H1 (cell line): ENCODE results near the gene VGLL3. TPM values are rescaled to one million over a fixed set of nuclear protein-coding genes. Genes with fewer than 3 reads are reported as not detected.

Source experiments
- CTBP2 ChIP-seq: IDR thresholded peaks from 2 replicates; pipeline ENCODE4 v1.7.0; 2011; ENCODE audit warnings: borderline replicate concordance, mild to moderate bottlenecking, moderate library complexity, mixed read lengths, low read length; ENCODE audit not compliant: insufficient read depth, insufficient read length
- CTCF ChIP-seq, 3 experiments: IDR thresholded peaks; 1 replicate in 2 of 3; 2 replicates in 1 of 3; pipeline versions ENCODE4 v1.5.1 to v1.6.1; 2011; ENCODE audit warnings: low read length in 3 of 3, mild to moderate bottlenecking in 3 of 3, inconsistent platforms in 2 of 3, low read depth in 1 of 3, moderate library complexity in 1 of 3; ENCODE audit not compliant: insufficient read depth in 1 of 3; ENCODE audit errors: control extremely low read depth in 1 of 3
- HDAC2 ChIP-seq, 2 experiments: fragments of 300-600 bp in 1 of 2; sonication (generic) in 1 of 2; IDR thresholded peaks; 2 replicates each; pipeline ENCODE4 v1.6.1; 2011 to 2012; ENCODE audit warnings: low read depth in 2 of 2, low read length in 2 of 2, mild to moderate bottlenecking in 2 of 2, moderate library complexity in 2 of 2, borderline replicate concordance in 1 of 2, inconsistent platforms in 1 of 2
- SRF ChIP-seq: IDR thresholded peaks from 2 replicates; pipeline ENCODE4 v1.6.1; 2011; ENCODE audit warnings: mild to moderate bottlenecking, low read depth, low read length, moderate library complexity
- SUZ12 ChIP-seq: fragments of 200-600 bp; sonication (generic); IDR thresholded peaks from 2 replicates; pipeline ENCODE4 v1.6.1; 2012; ENCODE audit warnings: mild to moderate bottlenecking, inconsistent platforms, low read length, moderate library complexity, mixed read lengths
- ZNF274 ChIP-seq: IDR thresholded peaks from 2 replicates; pipeline ENCODE4 v1.7.0; 2012; ENCODE audit warnings: low read length, borderline replicate concordance; ENCODE audit errors: extremely low read depth
- polyA plus RNA-seq, 7 experiments: library from polyadenylated mRNA; depleted of rRNA in 3 of 7; stranded (reverse) in 5 of 7; unstranded in 2 of 7; fragments of >200 nt in 5 of 7; fragments of 200-250 nt in 2 of 7; gene quantifications; 1 replicate in 5 of 7; 2 replicates in 1 of 7; 4 replicates in 1 of 7; pipeline versions ENCODE4 v1.2.1 to v1.2.3, GENCODE V29; 2011 to 2013; ENCODE audit warnings: missing spikeins in 2 of 7, mixed read lengths in 2 of 7
- total RNA-seq: library from RNA; stranded (reverse); fragmentation: NEBNext Ultra II Directional; extraction: Animal tissue kit (Norgen Biotek cat#: 25700); gene quantifications from 2 replicates; pipeline ENCODE4 v1.2.1, GENCODE V29; 2021
- TF ChIP-seq, protein P1 (sequence below): fragments of 300-600 bp; sonication (generic); IDR thresholded peaks from 2 replicates; pipeline ENCODE4 v1.7.1; 2012; ENCODE audit warnings: low read length, moderate library complexity, mild to moderate bottlenecking, inconsistent platforms; ENCODE audit not compliant: insufficient replicate concordance

Gene VGLL3
- total and polyA plus RNA-seq, 2 of the 8 experiments (the other 6 are each of a cell fraction or from before 2014, with no cell fraction given) = 13.4 to 24.2 TPM

- TF ChIP-seq, protein P1, sequence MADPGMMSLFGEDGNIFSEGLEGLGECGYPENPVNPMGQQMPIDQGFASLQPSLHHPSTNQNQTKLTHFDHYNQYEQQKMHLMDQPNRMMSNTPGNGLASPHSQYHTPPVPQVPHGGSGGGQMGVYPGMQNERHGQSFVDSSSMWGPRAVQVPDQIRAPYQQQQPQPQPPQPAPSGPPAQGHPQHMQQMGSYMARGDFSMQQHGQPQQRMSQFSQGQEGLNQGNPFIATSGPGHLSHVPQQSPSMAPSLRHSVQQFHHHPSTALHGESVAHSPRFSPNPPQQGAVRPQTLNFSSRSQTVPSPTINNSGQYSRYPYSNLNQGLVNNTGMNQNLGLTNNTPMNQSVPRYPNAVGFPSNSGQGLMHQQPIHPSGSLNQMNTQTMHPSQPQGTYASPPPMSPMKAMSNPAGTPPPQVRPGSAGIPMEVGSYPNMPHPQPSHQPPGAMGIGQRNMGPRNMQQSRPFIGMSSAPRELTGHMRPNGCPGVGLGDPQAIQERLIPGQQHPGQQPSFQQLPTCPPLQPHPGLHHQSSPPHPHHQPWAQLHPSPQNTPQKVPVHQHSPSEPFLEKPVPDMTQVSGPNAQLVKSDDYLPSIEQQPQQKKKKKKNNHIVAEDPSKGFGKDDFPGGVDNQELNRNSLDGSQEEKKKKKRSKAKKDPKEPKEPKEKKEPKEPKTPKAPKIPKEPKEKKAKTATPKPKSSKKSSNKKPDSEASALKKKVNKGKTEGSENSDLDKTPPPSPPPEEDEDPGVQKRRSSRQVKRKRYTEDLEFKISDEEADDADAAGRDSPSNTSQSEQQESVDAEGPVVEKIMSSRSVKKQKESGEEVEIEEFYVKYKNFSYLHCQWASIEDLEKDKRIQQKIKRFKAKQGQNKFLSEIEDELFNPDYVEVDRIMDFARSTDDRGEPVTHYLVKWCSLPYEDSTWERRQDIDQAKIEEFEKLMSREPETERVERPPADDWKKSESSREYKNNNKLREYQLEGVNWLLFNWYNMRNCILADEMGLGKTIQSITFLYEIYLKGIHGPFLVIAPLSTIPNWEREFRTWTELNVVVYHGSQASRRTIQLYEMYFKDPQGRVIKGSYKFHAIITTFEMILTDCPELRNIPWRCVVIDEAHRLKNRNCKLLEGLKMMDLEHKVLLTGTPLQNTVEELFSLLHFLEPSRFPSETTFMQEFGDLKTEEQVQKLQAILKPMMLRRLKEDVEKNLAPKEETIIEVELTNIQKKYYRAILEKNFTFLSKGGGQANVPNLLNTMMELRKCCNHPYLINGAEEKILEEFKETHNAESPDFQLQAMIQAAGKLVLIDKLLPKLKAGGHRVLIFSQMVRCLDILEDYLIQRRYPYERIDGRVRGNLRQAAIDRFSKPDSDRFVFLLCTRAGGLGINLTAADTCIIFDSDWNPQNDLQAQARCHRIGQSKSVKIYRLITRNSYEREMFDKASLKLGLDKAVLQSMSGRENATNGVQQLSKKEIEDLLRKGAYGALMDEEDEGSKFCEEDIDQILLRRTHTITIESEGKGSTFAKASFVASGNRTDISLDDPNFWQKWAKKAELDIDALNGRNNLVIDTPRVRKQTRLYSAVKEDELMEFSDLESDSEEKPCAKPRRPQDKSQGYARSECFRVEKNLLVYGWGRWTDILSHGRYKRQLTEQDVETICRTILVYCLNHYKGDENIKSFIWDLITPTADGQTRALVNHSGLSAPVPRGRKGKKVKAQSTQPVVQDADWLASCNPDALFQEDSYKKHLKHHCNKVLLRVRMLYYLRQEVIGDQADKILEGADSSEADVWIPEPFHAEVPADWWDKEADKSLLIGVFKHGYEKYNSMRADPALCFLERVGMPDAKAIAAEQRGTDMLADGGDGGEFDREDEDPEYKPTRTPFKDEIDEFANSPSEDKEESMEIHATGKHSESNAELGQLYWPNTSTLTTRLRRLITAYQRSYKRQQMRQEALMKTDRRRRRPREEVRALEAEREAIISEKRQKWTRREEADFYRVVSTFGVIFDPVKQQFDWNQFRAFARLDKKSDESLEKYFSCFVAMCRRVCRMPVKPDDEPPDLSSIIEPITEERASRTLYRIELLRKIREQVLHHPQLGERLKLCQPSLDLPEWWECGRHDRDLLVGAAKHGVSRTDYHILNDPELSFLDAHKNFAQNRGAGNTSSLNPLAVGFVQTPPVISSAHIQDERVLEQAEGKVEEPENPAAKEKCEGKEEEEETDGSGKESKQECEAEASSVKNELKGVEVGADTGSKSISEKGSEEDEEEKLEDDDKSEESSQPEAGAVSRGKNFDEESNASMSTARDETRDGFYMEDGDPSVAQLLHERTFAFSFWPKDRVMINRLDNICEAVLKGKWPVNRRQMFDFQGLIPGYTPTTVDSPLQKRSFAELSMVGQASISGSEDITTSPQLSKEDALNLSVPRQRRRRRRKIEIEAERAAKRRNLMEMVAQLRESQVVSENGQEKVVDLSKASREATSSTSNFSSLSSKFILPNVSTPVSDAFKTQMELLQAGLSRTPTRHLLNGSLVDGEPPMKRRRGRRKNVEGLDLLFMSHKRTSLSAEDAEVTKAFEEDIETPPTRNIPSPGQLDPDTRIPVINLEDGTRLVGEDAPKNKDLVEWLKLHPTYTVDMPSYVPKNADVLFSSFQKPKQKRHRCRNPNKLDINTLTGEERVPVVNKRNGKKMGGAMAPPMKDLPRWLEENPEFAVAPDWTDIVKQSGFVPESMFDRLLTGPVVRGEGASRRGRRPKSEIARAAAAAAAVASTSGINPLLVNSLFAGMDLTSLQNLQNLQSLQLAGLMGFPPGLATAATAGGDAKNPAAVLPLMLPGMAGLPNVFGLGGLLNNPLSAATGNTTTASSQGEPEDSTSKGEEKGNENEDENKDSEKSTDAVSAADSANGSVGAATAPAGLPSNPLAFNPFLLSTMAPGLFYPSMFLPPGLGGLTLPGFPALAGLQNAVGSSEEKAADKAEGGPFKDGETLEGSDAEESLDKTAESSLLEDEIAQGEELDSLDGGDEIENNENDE = no peak
- TF ChIP-seq ZNF274 (no peak), CTBP2 (no peak), CTCF (IDR thresholded peaks at IDR 0.05; ENCODE audit: control extremely low read depth in 1 of 3, insufficient read depth in 1 of 3, low read depth in 1 of 3, low read length in 3 of 3) (no peak), HDAC2 (IDR thresholded peaks at IDR 0.05; ENCODE audit: borderline replicate concordance in 1 of 2, low read depth in 2 of 2, low read length in 2 of 2) (no peak), SRF (no peak), SUZ12 (no peak)
Measured at GRCh38 chr3:86949850-86950249, 41.1 kb downstream of the VGLL3 start (continued).
